Right lung (tissue), 5 donors: Measurements from ENCODE around the gene LORICRIN. TPM values are rescaled to one million over a fixed set of nuclear protein-coding genes. Genes with fewer than 3 reads are reported as not detected.

ENCODE experiments used
- DNase-seq, 2 donors: peaks; one replicate each; pipeline ENCODE4 v3.0.0-alpha.2; 2013
- polyA plus RNA-seq, 5 donors: library from polyadenylated mRNA; unstranded; fragments of 120-200 nt; gene quantifications; one replicate each; pipeline versions ENCODE4 v1.2.1 to v1.2.3, GENCODE V29; 2013; ENCODE audit warnings: inconsistent platforms in 1 of 5, low replicate concordance in 1 of 5; ENCODE audit not compliant: insufficient read length in 5 of 5, insufficient read depth in 1 of 5

The LORICRIN gene
- polyA plus RNA-seq, 5 donors = not detected

GRCh38 chr1:153305682-153306081, 46.2 kb downstream of the LORICRIN start:
- DNase-seq = no peak

- no peak for DNase-seq
These were observed 47.1 kb downstream of the LORICRIN start for GRCh38 chr1:153306303-153307220.

- DNase-seq = no peak
These were observed 47.7 kb downstream of the LORICRIN start for GRCh38 chr1:153307221-153307600.

- DNase-seq = no peak
These were observed 49.1 kb downstream of the LORICRIN start for GRCh38 chr1:153308540-153308939.

- no peak for DNase-seq
These were observed 50.0 kb downstream of the LORICRIN start for GRCh38 chr1:153309441-153309840.

GRCh38 chr1:153310526-153310925, 51.0 kb downstream of the LORICRIN start:
- DNase-seq = no peak

Other genes starting within 250 kb of the LORICRIN start
- not detected for gene SPRR1B, start 228.5 kb upstream of the LORICRIN start, polyA plus RNA-seq
- not detected for gene SPRR2D, start 218.6 kb upstream of the LORICRIN start, polyA plus RNA-seq
- not detected for gene SPRR2A, start 202.2 kb upstream of the LORICRIN start, polyA plus RNA-seq
- not detected for gene SPRR2B, start 188.1 kb upstream of the LORICRIN start, polyA plus RNA-seq
- gene SPRR2E, start 165.2 kb upstream of the LORICRIN start, polyA plus RNA-seq = not detected
- gene SPRR2F, start 146.2 kb upstream of the LORICRIN start, polyA plus RNA-seq = under 1 TPM in 3 of 5 donors, not detected in 2; 0.43 to 0.70 (median 0.64) TPM
- gene SPRR2G, start 108.8 kb upstream of the LORICRIN start, polyA plus RNA-seq = not detected
- not detected for gene LELP1, start 56.3 kb upstream of the LORICRIN start, polyA plus RNA-seq
- not detected for gene PRR9, start 42.1 kb upstream of the LORICRIN start, polyA plus RNA-seq
- gene PGLYRP3, start 53.3 kb downstream of the LORICRIN start, polyA plus RNA-seq = not detected
- gene PGLYRP4, start 89.2 kb downstream of the LORICRIN start, polyA plus RNA-seq = not detected
- gene S100A9, start 98.2 kb downstream of the LORICRIN start, polyA plus RNA-seq = 10 to 100 TPM; 17.9 to 33.5 (median 28.3) TPM
- 1 to 10 TPM; 1.2 to 3.8 (median 3.0) TPM for gene S100A12, start 115.9 kb downstream of the LORICRIN start, polyA plus RNA-seq
- gene S100A8, start 131.4 kb downstream of the LORICRIN start, polyA plus RNA-seq = 10 to 100 TPM; 12.1 to 30.7 (median 22.1) TPM
- gene S100A7A, start 156.8 kb downstream of the LORICRIN start, polyA plus RNA-seq = not detected
- not detected for gene S100A7, start 201.0 kb downstream of the LORICRIN start, polyA plus RNA-seq